ENCODE measurements around the gene SHROOM3. TPM values are rescaled to one million over a fixed set of nuclear protein-coding genes. Genes with fewer than 3 reads are reported as not detected.
"Not testable (repeated sequence)": the region's sequence is repeated elsewhere in the genome, so short reads cannot be mapped to it uniquely, and the experiment has no call there.

The SHROOM3 gene
- total and polyA plus RNA-seq, 8 donors, result 6.1 to 212 (median 77.6) TPM

GRCh38 chr4:76410636-76411035 lies 24.4 kb upstream of the SHROOM3 start:
- WGBS, 5 donors, result 61 to 81% (median 71%) methylated on average over 3 of the region's 3 CpGs
- Histone ChIP-seq H3K27ac (no peak overlapping the region), H3K4me3 (no peak overlapping the region), H3K27me3 (no peaks in the 10 kb centered on the region), H3K4me1 (no peaks in the 10 kb centered on the region), H3K9me3 (no peaks in the 10 kb centered on the region), H3K36me3 (no peaks in the 10 kb centered on the region)
- DNase-seq, result no peak
- intact Hi-C loops (cut with DNase I; ENCODE audit: low total_unique reads), result no loop called here
- TF ChIP-seq EP300 (IDR thresholded peaks at IDR 0.05) (no peak), CTCF (IDR thresholded peaks at IDR 0.05) (no peak), POLR2A (IDR thresholded peaks at IDR 0.05) (no peak), POLR2AphosphoS5 (IDR thresholded peaks at IDR 0.05) (no peak)

DNA sequence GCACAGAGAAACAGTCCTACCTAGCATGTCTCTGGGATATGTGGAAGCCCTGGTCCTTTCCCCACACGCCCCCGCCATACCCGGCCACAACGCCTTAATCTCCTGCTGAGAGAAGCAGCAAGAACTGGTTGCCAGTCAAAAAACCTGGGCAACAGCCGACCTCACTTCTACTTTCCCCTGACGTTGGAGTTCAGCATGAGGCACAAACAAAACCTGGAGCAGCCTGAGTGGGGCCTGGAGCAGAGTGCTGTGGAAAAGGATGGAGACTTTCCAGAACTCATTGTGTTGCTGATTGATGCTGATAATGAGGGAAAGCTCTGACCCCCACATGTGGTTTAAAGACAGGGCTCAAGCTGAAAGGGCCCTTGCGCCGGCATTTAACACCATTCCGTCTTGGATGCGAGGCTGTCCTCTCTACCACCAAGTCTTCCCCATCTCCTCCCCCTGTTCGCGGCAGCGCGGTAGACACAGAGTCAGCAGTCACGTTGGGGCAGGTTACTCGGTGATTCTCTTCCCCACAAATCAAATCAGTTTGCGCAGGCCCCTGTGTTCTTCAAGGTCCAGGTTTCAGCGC lies 14.8 kb upstream of the SHROOM3 start:
- Histone ChIP-seq H3K36me3 (no peaks in the 10 kb centered on the region), H3K4me3 (peak overlapping the region; percentile 53 to 62 (median 61)), H3K27me3 (peaks cover 0 to 10% (median 7%) of the 10 kb centered on the region in 3 donors), H3K4me1 (peaks cover 7 to 19% (median 12%) of the 10 kb centered on the region in 4 donors), H3K9me3 (no peaks in the 10 kb centered on the region), H3K27ac (no peak overlapping the region)
- DNase-seq, result peak in 1 of 2 donors; percentile 56
- 47 to 66% (median 56%) methylated on average over 17 to 18 of the region's 18 CpGs for WGBS, 5 donors
- TF ChIP-seq CTCF (IDR thresholded peaks at IDR 0.05), result no peak
- no peak for TF ChIP-seq EP300 (IDR thresholded peaks at IDR 0.05)
- no peak for TF ChIP-seq POLR2AphosphoS5 (IDR thresholded peaks at IDR 0.05)
- no peak for TF ChIP-seq POLR2A (IDR thresholded peaks at IDR 0.05)
- intact Hi-C loops (cut with DNase I; ENCODE audit: low total_unique reads), result no loop called here

DNA sequence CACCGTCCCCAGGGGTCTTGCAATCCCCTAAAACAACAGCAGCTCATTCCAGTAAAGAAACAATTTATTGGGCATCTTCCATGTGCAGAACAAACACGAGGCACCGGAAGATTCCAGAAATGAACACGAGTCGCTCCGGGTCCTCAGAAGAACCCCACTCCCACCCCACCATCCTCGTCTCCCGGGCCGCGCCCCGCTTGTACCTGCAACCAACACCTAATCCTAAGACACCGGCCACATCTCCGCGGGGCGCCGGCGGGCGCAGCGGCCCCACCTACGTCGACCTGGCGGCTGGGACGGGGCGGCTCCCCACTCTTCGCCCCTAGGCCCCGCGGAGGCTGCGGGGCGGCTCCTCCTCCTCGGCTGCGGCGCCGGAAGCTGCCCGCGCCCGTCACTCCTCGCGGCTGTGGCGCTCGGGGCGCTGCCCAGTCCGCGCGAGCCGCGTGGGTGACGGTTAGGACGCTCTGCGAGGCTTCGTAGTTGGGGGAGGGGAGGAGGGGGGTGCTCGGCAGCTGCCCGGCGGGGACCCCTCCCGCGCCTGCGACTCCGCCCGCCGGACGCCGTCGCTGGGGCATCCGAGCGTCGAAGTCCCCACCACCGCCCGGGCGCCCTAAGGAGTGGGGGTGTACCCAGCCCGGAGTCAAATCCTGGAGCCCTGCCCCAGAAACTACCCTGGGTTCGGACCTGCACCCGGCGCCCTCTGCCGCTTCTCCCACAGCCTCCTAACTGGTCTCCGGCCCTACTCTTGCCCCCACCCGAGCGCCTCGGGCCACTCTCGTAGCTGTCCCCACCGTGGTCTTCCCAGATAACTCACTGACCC lies 14.1 kb upstream of the SHROOM3 start, which contains the start of gene CCDC158:
CCDC158 (minus strand) TSS at position 380 of the 820 bp plus-strand sequence. CDS start 17,934 bp downstream, outside the sequence.
- peaks cover 7 to 19% (median 14%) of the 10 kb centered on the region in 4 donors for H3K4me1 ChIP-seq
- peak; percentile 26 to 81 for DNase-seq
- intact Hi-C loops (cut with DNase I; ENCODE audit: low total_unique reads), result no loop called here
- WGBS, 5 donors, result 4 to 23% (median 8%) methylated on average over 23 to 79 of the region's 79 CpGs
- peaks cover 0 to 10% (median 7%) of the 10 kb centered on the region in 3 donors for H3K27me3 ChIP-seq
- TF ChIP-seq CTCF (IDR thresholded peaks at IDR 0.05), result no peak
- TF ChIP-seq POLR2A (IDR thresholded peaks at IDR 0.05), result no peak
- TF ChIP-seq EP300 (IDR thresholded peaks at IDR 0.05), result no peak
- peak in 1 of 3 donors; percentile 38 for TF ChIP-seq POLR2AphosphoS5 (IDR thresholded peaks at IDR 0.05)
- peak within 1 kb of the TSS in 2 of 5 donors; percentile 4 to 46 for H3K27ac ChIP-seq
- no peaks in the 10 kb centered on the region for H3K36me3 ChIP-seq
- H3K4me3 ChIP-seq, result peak within 1 kb of the TSS; percentile 53 to 62 (median 61)
- H3K9me3 ChIP-seq, result no peaks in the 10 kb centered on the region

- intact Hi-C loops (cut with DNase I; ENCODE audit: low total_unique reads); H3K27me3 ChIP-seq: not testable (repeated sequence)
Observed at GRCh38 chr4:76423159-76423558, 11.9 kb upstream of the SHROOM3 start.

More at GRCh38 chr4:76423159-76423558, 11.9 kb upstream of the SHROOM3 start:
- DNase-seq, H3K27ac ChIP-seq, H3K9me3 ChIP-seq, H3K4me3 ChIP-seq, H3K36me3 ChIP-seq: not testable (repeated sequence)
- 95 to 99% (median 96%) methylated on average over 21 to 27 of the region's 27 CpGs for WGBS, 5 donors
- H3K4me1 ChIP-seq, result peaks cover 7 to 20% (median 15%) of the 10 kb centered on the region in 4 donors

Data from stomach (tissue), 9 donors.